Hepatocyte (in vitro differentiated cells): ENCODE measurements around the gene SLC2A8. TPM values are rescaled to one million over a fixed set of nuclear protein-coding genes. Genes with fewer than 3 reads are reported as not detected.

Experiments used
- DNase-seq: peaks from one replicate; pipeline ENCODE4 v3.0.0-alpha.2; 2016; ENCODE audit warnings: low spot score
- H2AFZ ChIP-seq: fragments of 200-600 bp; sonication (generic); 2 replicates; pipeline ENCODE4 v1.6.0; 2016; ENCODE audit warnings: antibody characterized with exemption, mild to moderate bottlenecking
- H3K27ac ChIP-seq: fragments of 200-600 bp; sonication (generic); 2 replicates; pipeline ENCODE4 v1.5.1; 2016; ENCODE audit warnings: mild to moderate bottlenecking
- H3K27me3 ChIP-seq: fragments of 200-600 bp; sonication (generic); 2 replicates; pipeline ENCODE4 v1.6.1; 2016
- H3K36me3 ChIP-seq: fragments of 200-600 bp; sonication (generic); replicated peaks from 2 replicates; pipeline ENCODE4 v1.5.1; 2016; ENCODE audit warnings: low read depth; ENCODE audit not compliant: insufficient read depth
- H3K4me1 ChIP-seq: fragments of 200-600 bp; sonication (generic); 2 replicates; pipeline ENCODE4 v1.5.1; 2016; ENCODE audit warnings: mild to moderate bottlenecking, moderate library complexity; ENCODE audit not compliant: insufficient read depth
- H3K4me2 ChIP-seq: fragments of 200-600 bp; sonication (generic); 2 replicates; pipeline ENCODE4 v1.6.0; 2016
- H3K4me3 ChIP-seq: fragments of 200-600 bp; sonication (generic); 2 replicates; pipeline ENCODE4 v1.5.1; 2016; ENCODE audit warnings: mild to moderate bottlenecking
- H3K79me2 ChIP-seq: fragments of 200-600 bp; sonication (generic); 2 replicates; pipeline ENCODE4 v1.6.0; 2017; ENCODE audit warnings: mild to moderate bottlenecking
- H3K9me2 ChIP-seq: fragments of 200-600 bp; sonication (generic); replicated peaks from 2 replicates; pipeline ENCODE4 v1.6.0; 2017; ENCODE audit warnings: mild to moderate bottlenecking; ENCODE audit not compliant: insufficient read depth
- H3K9me3 ChIP-seq: fragments of 200-600 bp; sonication (generic); 2 replicates; pipeline ENCODE4 v1.5.1; 2016; ENCODE audit warnings: low read depth, mild to moderate bottlenecking
- H4K20me1 ChIP-seq: fragments of 200-600 bp; sonication (generic); 2 replicates; pipeline ENCODE4 v1.6.0; 2016; ENCODE audit warnings: mild to moderate bottlenecking; ENCODE audit not compliant: insufficient read depth, poor library complexity, severe bottlenecking
- EZH2 ChIP-seq: fragments of 200-600 bp; sonication (generic); IDR thresholded peaks from 2 replicates; pipeline ENCODE4 v1.6.1; 2016; ENCODE audit warnings: antibody characterized with exemption, mild to moderate bottlenecking, borderline replicate concordance
- EZH2phosphoT487 ChIP-seq: fragments of 200-600 bp; sonication (generic); IDR thresholded peaks from one replicate; pipeline ENCODE4 v1.6.1; 2018; ENCODE audit warnings: antibody characterized with exemption, mild to moderate bottlenecking, low read depth, moderate library complexity; ENCODE audit not compliant: unreplicated experiment, severe bottlenecking
- WGBS: methylation state at CpG from one replicate; pipeline ENCODE4 v1.1.6; 2016; ENCODE audit warnings: low lambda C conversion rate; ENCODE audit errors: missing lambda C conversion rate; 5-methylcytosine and 5-hydroxymethylcytosine counted together
- polyA plus RNA-seq: library from polyadenylated mRNA; unstranded; fragments of >200 nt; fragmentation: Nextera tagmentation; extraction: Ambion mirVana; gene quantifications from 2 replicates; pipeline ENCODE4 v1.2.1, GENCODE V29; 2016
- total RNA-seq: library from RNA; depleted of rRNA; stranded (reverse); fragments of >200 nt; gene quantifications from 2 replicates; pipeline ENCODE4 v1.2.3, GENCODE V29; 2014
- TF ChIP-seq, protein P1 (sequence below): fragments of 200-600 bp; sonication (generic); IDR thresholded peaks from 2 replicates; pipeline ENCODE4 v1.5.1; 2016; ENCODE audit warnings: antibody characterized with exemption, mild to moderate bottlenecking; ENCODE audit not compliant: poor library complexity

SLC2A8 gene, protein sequence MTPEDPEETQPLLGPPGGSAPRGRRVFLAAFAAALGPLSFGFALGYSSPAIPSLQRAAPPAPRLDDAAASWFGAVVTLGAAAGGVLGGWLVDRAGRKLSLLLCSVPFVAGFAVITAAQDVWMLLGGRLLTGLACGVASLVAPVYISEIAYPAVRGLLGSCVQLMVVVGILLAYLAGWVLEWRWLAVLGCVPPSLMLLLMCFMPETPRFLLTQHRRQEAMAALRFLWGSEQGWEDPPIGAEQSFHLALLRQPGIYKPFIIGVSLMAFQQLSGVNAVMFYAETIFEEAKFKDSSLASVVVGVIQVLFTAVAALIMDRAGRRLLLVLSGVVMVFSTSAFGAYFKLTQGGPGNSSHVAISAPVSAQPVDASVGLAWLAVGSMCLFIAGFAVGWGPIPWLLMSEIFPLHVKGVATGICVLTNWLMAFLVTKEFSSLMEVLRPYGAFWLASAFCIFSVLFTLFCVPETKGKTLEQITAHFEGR
- total RNA-seq, result 91.7 and 99.7 TPM in 2 replicates
- polyA plus RNA-seq, result 138 and 145 TPM in 2 replicates

DNA sequence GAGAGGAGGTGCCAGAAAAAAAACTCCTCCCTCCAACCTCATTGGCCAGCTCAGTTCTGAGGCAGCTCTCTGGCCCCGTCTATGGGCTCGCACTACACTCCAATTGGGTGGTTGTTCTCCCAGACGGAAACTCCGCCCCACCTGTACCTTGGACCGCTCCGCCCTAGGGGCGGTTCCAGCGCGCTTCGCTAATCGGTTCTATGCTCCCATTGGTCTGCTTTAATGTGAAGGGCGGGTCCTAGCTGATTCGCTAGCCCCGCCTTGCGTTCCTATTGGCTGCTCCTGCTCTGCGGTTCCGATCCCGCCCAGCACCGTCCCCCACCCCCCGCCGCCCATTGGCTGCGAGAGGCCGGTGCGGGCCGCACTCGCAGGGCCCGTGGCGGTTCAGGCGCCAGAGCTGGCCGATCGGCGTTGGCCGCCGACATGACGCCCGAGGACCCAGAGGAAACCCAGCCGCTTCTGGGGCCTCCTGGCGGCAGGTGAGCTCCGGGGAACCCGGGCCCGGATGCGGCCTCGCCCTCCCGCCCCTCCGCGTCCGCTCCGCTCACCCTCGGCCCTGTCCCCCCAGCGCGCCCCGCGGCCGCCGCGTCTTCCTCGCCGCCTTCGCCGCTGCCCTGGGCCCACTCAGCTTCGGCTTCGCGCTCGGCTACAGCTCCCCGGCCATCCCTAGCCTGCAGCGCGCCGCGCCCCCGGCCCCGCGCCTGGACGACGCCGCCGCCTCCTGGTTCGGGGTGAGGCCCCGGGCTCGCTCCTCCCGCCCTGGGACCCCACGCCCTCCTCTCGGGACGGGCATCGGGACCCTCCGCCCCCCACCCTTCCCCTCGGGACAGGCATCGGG is at the start of gene SLC2A8:
TSS of gene SLC2A8 (plus strand) at position 362 of the 838 bp plus-strand sequence. CDS start at position 424, 62 bp downstream.
- Histone ChIP-seq H3K9me3 (no peaks in the 10 kb centered on the region), H3K36me3 (no peaks in the 10 kb centered on the region), H3K9me2 (no peaks in the 10 kb centered on the region), H3K4me2 (peak within 1 kb of the TSS; percentile 90), H3K27ac (peak within 1 kb of the TSS; percentile 97), H3K4me3 (peak within 1 kb of the TSS; percentile 80), H2AFZ (peak within 1 kb of the TSS; percentile 0), H4K20me1 (peaks cover 22% of the 10 kb centered on the region), H3K4me1 (peaks cover 24% of the 10 kb centered on the region), H3K79me2 (peaks cover 43% of the 10 kb centered on the region), H3K27me3 (no peaks in the 10 kb centered on the region)
- 1% methylated on average over 39 of the region's 87 CpGs for WGBS
- peak; percentile 100 for DNase-seq
- TF ChIP-seq EZH2, result no peak
- TF ChIP-seq, protein P1, sequence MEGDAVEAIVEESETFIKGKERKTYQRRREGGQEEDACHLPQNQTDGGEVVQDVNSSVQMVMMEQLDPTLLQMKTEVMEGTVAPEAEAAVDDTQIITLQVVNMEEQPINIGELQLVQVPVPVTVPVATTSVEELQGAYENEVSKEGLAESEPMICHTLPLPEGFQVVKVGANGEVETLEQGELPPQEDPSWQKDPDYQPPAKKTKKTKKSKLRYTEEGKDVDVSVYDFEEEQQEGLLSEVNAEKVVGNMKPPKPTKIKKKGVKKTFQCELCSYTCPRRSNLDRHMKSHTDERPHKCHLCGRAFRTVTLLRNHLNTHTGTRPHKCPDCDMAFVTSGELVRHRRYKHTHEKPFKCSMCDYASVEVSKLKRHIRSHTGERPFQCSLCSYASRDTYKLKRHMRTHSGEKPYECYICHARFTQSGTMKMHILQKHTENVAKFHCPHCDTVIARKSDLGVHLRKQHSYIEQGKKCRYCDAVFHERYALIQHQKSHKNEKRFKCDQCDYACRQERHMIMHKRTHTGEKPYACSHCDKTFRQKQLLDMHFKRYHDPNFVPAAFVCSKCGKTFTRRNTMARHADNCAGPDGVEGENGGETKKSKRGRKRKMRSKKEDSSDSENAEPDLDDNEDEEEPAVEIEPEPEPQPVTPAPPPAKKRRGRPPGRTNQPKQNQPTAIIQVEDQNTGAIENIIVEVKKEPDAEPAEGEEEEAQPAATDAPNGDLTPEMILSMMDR, result no peak
- TF ChIP-seq EZH2phosphoT487, result no peak

DNA sequence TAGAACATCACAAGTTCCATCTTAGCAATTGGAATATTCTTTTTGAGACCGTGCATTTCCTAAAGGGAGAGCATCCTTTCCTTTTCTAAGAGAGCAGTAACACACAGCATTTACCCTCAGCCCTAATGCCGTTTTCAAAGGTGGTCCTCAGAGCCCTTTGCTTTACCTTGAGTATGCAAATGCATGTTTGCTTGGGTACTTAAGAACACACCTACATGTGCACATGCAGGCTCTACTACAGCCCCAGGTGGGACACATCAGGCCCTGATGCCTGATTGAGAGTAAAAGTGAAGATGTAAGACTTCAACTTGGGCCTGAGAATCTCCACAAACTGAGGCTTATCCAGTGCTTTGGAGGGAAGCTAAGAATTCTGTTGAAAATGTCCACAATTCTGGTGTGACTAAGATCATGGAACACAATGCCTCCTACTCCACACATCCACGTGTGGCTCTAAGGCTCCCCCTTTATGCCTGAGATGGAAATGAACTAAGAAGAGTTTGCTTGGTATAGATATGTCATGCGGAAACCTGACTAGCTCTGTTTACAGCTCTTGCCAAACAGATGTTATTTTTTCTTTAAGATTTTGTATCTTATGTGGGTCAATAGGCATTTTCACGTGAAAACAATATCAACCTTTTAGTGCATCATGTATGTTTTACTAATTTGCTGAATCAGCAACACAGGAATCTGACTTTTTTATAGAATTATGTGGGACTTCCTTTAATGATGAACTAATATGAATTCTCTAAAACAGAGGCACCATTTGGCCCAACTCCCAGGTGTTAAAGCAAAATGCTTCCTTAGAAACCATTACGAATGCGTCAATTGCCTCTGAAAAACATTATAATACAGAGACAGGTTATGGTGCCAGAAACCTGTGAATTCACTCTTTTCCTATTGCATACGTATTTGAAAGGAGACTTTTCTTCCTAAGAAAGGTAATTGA is 48.9 kb upstream of the SLC2A8 start:
- H3K36me3 ChIP-seq, result no peaks in the 10 kb centered on the region
- H3K4me3 ChIP-seq, result no peak overlapping the region
- no peaks in the 10 kb centered on the region for H3K9me3 ChIP-seq
- H4K20me1 ChIP-seq, result no peaks in the 10 kb centered on the region
- peak; percentile 39 for DNase-seq
- WGBS, result 84% methylated on average over 8 of the region's 8 CpGs
- H3K4me1 ChIP-seq, result no peaks in the 10 kb centered on the region
- H3K79me2 ChIP-seq, result no peaks in the 10 kb centered on the region
- H3K27ac ChIP-seq, result no peak overlapping the region
- no peak overlapping the region for H2AFZ ChIP-seq
- TF ChIP-seq, protein P1, result peak; percentile 29
- TF ChIP-seq EZH2phosphoT487, result no peak
- H3K27me3 ChIP-seq, result no peaks in the 10 kb centered on the region
- H3K4me2 ChIP-seq, result no peak overlapping the region
- H3K9me2 ChIP-seq, result no peaks in the 10 kb centered on the region

GRCh38 chr9:127349483-127350113 is 47.4 kb upstream of the SLC2A8 start:
- DNase-seq, result no peak
- Histone ChIP-seq H3K4me2 (no peak overlapping the region), H3K9me2 (no peaks in the 10 kb centered on the region), H3K4me1 (no peaks in the 10 kb centered on the region), H4K20me1 (no peaks in the 10 kb centered on the region), H3K79me2 (no peaks in the 10 kb centered on the region), H3K27me3 (no peaks in the 10 kb centered on the region), H3K36me3 (no peaks in the 10 kb centered on the region), H3K4me3 (no peak overlapping the region), H2AFZ (no peak overlapping the region), H3K9me3 (no peaks in the 10 kb centered on the region), H3K27ac (no peak overlapping the region)
- no peak for TF ChIP-seq EZH2phosphoT487
- TF ChIP-seq, protein P1, result no peak
- no peak for TF ChIP-seq EZH2
- WGBS, result 95% methylated on average over 12 of the region's 12 CpGs
